K562 (cell line): ENCODE data around the gene MET.

ENCODE experiments used
- CHD2 ChIP-seq: IDR thresholded peaks from 2 replicates; pipeline ENCODE4 v1.6.1; 2011; ENCODE audit warnings: low read depth, low read length
- DPF2 ChIP-seq: fragments of 450-650 bp; IDR thresholded peaks from 2 replicates; pipeline ENCODE4 v1.6.1; 2016
- JUN ChIP-seq, 2 experiments: sonication (generic) in 1 of 2; formaldehyde crosslinking in 1 of 2; IDR thresholded peaks; 2 replicates each; pipeline versions ENCODE4 v1.6.1 to v1.8.0; 2012 to 2022; ENCODE audit warnings: borderline replicate concordance in 2 of 2, mild to moderate bottlenecking in 2 of 2, improper control_type of control experiment in 1 of 2, low read depth in 1 of 2, low read length in 1 of 2, missing genetic modification reagents in 1 of 2
- NFIC ChIP-seq: fragments of 450-650 bp; IDR thresholded peaks from 2 replicates; pipeline ENCODE4 v1.6.1; 2017; ENCODE audit warnings: mild to moderate bottlenecking, inconsistent platforms
- POLR2A ChIP-seq: fragments of 450-650 bp; conservative IDR thresholded peaks from 2 replicates; pipeline ENCODE4 v1.6.1; 2016
- POLR2AphosphoS5 ChIP-seq: IDR thresholded peaks from 2 replicates; pipeline ENCODE4 v1.6.1; 2011; ENCODE audit warnings: mild to moderate bottlenecking, low read depth, low read length, moderate library complexity; ENCODE audit not compliant: control insufficient read depth, insufficient read depth
- PRMT5 ChIP-seq: sonication (generic); formaldehyde crosslinking; IDR thresholded peaks from 2 replicates; pipeline ENCODE4 v1.5.0; 2020; ENCODE audit warnings: missing genetic modification reagents
- SIN3A ChIP-seq, 2 experiments: fragments of 150-350 bp in 1 of 2; IDR thresholded peaks; 2 replicates each; pipeline ENCODE4 v1.6.1; 2011 to 2016; ENCODE audit warnings: borderline replicate concordance in 2 of 2, low read depth in 2 of 2, low read length in 2 of 2, mild to moderate bottlenecking in 2 of 2, moderate library complexity in 2 of 2; ENCODE audit not compliant: control insufficient read depth in 1 of 2
- SMAD3 ChIP-seq: fragments of 450-650 bp; formaldehyde crosslinking; conservative IDR thresholded peaks from 2 replicates; pipeline ENCODE4 v1.4.0; 2020; ENCODE audit warnings: mild to moderate bottlenecking
- ZKSCAN1 ChIP-seq: fragments of 150-350 bp; IDR thresholded peaks from 2 replicates; pipeline ENCODE4 v1.6.1; 2016; ENCODE audit warnings: low read depth, low read length
- TF ChIP-seq, protein P1 (sequence below), 3 experiments: IDR thresholded peaks in 2 of 3; conservative IDR thresholded peaks in 1 of 3; 2 replicates each; pipeline ENCODE4 v1.5.1; 2011 to 2012; ENCODE audit warnings: low read length in 3 of 3, mild to moderate bottlenecking in 3 of 3, control low read depth in 2 of 3, improper control_type of control experiment in 1 of 3, inconsistent platforms in 1 of 3, low read depth in 1 of 3, mixed read lengths in 1 of 3, moderate library complexity in 1 of 3; ENCODE audit not compliant: insufficient read depth in 2 of 3
- TF ChIP-seq, protein P2 (sequence below): fragments of 450-650 bp; formaldehyde crosslinking; IDR thresholded peaks from 2 replicates; pipeline ENCODE4 v1.4.0; 2020; ENCODE audit warnings: mild to moderate bottlenecking, mixed read lengths
- TF ChIP-seq, protein P3 (sequence below): sonication (generic); formaldehyde crosslinking; IDR thresholded peaks from 2 replicates; pipeline ENCODE4 v1.4.0; 2020; ENCODE audit warnings: mild to moderate bottlenecking, missing genetic modification reagents
- TF ChIP-seq, protein P4 (sequence below): sonication (generic); formaldehyde crosslinking; IDR thresholded peaks from 2 replicates; pipeline ENCODE4 v1.8.1; 2023; ENCODE audit warnings: mild to moderate bottlenecking, missing genetic modification reagents

DNA sequence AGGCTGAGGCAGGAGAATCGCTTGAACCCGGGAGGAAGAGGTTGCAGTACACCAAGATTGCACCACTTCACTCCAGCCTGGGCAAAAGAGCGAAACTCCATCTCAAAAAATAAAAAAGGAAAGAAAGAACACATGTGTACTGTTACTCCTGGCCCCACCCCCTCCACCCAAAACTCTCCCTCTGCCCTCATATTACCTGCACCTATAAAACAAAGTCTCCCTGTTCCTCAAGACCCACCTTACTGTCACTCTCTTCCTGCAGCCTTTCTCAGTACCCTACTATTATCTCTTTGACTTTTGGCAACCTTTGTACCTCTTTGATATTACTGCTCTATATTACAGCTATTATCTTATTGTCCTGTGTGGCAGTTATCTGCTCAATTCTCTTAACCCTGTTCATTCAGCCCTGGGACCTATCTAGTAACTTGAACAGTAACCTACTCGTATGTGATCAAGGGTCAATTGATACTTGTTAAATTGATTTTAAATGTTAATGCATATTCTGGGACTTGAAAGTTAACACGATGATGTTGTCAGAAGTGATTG lies 121.9 kb downstream of the MET start:
- TF ChIP-seq, protein P1, sequence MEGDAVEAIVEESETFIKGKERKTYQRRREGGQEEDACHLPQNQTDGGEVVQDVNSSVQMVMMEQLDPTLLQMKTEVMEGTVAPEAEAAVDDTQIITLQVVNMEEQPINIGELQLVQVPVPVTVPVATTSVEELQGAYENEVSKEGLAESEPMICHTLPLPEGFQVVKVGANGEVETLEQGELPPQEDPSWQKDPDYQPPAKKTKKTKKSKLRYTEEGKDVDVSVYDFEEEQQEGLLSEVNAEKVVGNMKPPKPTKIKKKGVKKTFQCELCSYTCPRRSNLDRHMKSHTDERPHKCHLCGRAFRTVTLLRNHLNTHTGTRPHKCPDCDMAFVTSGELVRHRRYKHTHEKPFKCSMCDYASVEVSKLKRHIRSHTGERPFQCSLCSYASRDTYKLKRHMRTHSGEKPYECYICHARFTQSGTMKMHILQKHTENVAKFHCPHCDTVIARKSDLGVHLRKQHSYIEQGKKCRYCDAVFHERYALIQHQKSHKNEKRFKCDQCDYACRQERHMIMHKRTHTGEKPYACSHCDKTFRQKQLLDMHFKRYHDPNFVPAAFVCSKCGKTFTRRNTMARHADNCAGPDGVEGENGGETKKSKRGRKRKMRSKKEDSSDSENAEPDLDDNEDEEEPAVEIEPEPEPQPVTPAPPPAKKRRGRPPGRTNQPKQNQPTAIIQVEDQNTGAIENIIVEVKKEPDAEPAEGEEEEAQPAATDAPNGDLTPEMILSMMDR (IDR thresholded peaks at IDR 0.05 in 2 of 3, conservative IDR thresholded peaks at IDR 0.05 in 1 of 3; ENCODE audit: insufficient read depth in 2 of 3, low read depth in 1 of 3, low read length in 3 of 3): no peak
- TF ChIP-seq POLR2A: no peak
- no peak for TF ChIP-seq SIN3A (IDR thresholded peaks at IDR 0.05; ENCODE audit: borderline replicate concordance in 2 of 2, control insufficient read depth in 1 of 2, low read depth in 2 of 2, low read length in 2 of 2)
- no peak for TF ChIP-seq NFIC
- TF ChIP-seq DPF2: no peak
- TF ChIP-seq PRMT5 (CRISPR knock-in tag): no peak
- no peak for TF ChIP-seq SMAD3 (CRISPR knock-in tag)
- TF ChIP-seq, protein P2, sequence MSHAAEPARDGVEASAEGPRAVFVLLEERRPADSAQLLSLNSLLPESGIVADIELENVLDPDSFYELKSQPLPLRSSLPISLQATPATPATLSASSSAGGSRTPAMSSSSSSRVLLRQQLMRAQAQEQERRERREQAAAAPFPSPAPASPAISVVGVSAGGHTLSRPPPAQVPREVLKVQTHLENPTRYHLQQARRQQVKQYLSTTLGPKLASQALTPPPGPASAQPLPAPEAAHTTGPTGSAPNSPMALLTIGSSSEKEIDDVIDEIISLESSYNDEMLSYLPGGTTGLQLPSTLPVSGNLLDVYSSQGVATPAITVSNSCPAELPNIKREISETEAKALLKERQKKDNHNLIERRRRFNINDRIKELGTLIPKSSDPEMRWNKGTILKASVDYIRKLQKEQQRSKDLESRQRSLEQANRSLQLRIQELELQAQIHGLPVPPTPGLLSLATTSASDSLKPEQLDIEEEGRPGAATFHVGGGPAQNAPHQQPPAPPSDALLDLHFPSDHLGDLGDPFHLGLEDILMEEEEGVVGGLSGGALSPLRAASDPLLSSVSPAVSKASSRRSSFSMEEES: no peak
- TF ChIP-seq, protein P3, sequence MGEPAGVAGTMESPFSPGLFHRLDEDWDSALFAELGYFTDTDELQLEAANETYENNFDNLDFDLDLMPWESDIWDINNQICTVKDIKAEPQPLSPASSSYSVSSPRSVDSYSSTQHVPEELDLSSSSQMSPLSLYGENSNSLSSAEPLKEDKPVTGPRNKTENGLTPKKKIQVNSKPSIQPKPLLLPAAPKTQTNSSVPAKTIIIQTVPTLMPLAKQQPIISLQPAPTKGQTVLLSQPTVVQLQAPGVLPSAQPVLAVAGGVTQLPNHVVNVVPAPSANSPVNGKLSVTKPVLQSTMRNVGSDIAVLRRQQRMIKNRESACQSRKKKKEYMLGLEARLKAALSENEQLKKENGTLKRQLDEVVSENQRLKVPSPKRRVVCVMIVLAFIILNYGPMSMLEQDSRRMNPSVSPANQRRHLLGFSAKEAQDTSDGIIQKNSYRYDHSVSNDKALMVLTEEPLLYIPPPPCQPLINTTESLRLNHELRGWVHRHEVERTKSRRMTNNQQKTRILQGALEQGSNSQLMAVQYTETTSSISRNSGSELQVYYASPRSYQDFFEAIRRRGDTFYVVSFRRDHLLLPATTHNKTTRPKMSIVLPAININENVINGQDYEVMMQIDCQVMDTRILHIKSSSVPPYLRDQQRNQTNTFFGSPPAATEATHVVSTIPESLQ (CRISPR knock-in tag): no peak
- TF ChIP-seq, protein P4, sequence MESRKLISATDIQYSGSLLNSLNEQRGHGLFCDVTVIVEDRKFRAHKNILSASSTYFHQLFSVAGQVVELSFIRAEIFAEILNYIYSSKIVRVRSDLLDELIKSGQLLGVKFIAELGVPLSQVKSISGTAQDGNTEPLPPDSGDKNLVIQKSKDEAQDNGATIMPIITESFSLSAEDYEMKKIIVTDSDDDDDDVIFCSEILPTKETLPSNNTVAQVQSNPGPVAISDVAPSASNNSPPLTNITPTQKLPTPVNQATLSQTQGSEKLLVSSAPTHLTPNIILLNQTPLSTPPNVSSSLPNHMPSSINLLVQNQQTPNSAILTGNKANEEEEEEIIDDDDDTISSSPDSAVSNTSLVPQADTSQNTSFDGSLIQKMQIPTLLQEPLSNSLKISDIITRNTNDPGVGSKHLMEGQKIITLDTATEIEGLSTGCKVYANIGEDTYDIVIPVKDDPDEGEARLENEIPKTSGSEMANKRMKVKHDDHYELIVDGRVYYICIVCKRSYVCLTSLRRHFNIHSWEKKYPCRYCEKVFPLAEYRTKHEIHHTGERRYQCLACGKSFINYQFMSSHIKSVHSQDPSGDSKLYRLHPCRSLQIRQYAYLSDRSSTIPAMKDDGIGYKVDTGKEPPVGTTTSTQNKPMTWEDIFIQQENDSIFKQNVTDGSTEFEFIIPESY (CRISPR knock-in tag): no peak
- no peak for TF ChIP-seq POLR2AphosphoS5
- TF ChIP-seq CHD2: no peak
- TF ChIP-seq JUN (IDR thresholded peaks at IDR 0.05; ENCODE audit: borderline replicate concordance, low read depth, low read length): no peak
- no peak for TF ChIP-seq JUN (CRISPR knock-in tag; IDR thresholded peaks at IDR 0.05; ENCODE audit: borderline replicate concordance)
- no peak for TF ChIP-seq ZKSCAN1
